Endometrial microvascular endothelial cells (primary cell): Measurements from ENCODE around the gene HPS4. TPM values are rescaled to one million over a fixed set of nuclear protein-coding genes. Genes with fewer than 3 reads are reported as not detected.

ENCODE experiments used
- in situ Hi-C: cut with HindIII; loops from 2 replicates; pipeline ENCODE4 v1.10.0; 2017; ENCODE audit warnings: low sequenced_read_pairs, low pct_unique_long_range_greater_than_20kb; ENCODE audit errors: inconsistent ontology term
- total RNA-seq: library from RNA; depleted of rRNA; stranded (reverse); fragments of >200 nt; gene quantifications from one replicate; pipeline ENCODE4 v1.2.3, GENCODE V29; 2015; ENCODE audit errors: inconsistent ontology term

HPS4 gene
- total RNA-seq, 1 donor from 2014 or later: 21.5 TPM

- in situ Hi-C loops: no loop called here
These were observed 4.4 kb downstream of the HPS4 start for GRCh38 chr22:26479043-26479791.

GRCh38 chr22:26477341-26477731 lies 6.2 kb downstream of the HPS4 start:
- in situ Hi-C loops: no loop called here

GRCh38 chr22:26476705-26477340 lies 6.8 kb downstream of the HPS4 start:
- in situ Hi-C loops: no loop called here

- in situ Hi-C loops: no loop called here
These were observed 8.9 kb downstream of the HPS4 start for GRCh38 chr22:26474682-26475081.

GRCh38 chr22:26471522-26471921 lies 12.1 kb downstream of the HPS4 start:
- in situ Hi-C loops: no loop called here

GRCh38 chr22:26470807-26471206 lies 12.8 kb downstream of the HPS4 start:
- in situ Hi-C loops: no loop called here

GRCh38 chr22:26466196-26466595 lies 17.4 kb downstream of the HPS4 start:
- in situ Hi-C loops: no loop called here

- in situ Hi-C loops: no loop called here
These were observed 19.3 kb downstream of the HPS4 start for GRCh38 chr22:26464312-26464711.

GRCh38 chr22:26463688-26464087 lies 19.9 kb downstream of the HPS4 start:
- in situ Hi-C loops: no loop called here

GRCh38 chr22:26463101-26463661 lies 20.4 kb downstream of the HPS4 start:
- in situ Hi-C loops: no loop called here

- in situ Hi-C loops: no loop called here
These were observed 20.9 kb downstream of the HPS4 start for GRCh38 chr22:26462641-26463040.

GRCh38 chr22:26462051-26462450 lies 21.5 kb downstream of the HPS4 start:
- in situ Hi-C loops: no loop called here

- in situ Hi-C loops: no loop called here
These were observed 22.3 kb downstream of the HPS4 start for GRCh38 chr22:26461188-26461810.

GRCh38 chr22:26460202-26460601 lies 23.4 kb downstream of the HPS4 start:
- in situ Hi-C loops: no loop called here

GRCh38 chr22:26457661-26458272 lies 25.8 kb downstream of the HPS4 start:
- in situ Hi-C loops: no loop called here

GRCh38 chr22:26453812-26454500 lies 29.6 kb downstream of the HPS4 start:
- in situ Hi-C loops: no loop called here

GRCh38 chr22:26453216-26453615 lies 30.4 kb downstream of the HPS4 start:
- in situ Hi-C loops: no loop called here

- in situ Hi-C loops: no loop called here
These were observed 31.2 kb downstream of the HPS4 start for GRCh38 chr22:26452236-26453016.
